HEK293T (cell line): ENCODE results near the gene KIF25.

Source experiments
- ELF4 ChIP-seq: fragments of 450-650 bp; IDR thresholded peaks from 2 replicates; pipeline ENCODE4 v1.6.1; 2017; ENCODE audit warnings: antibody characterized with exemption
- FOXK2 ChIP-seq: fragments of 450-650 bp; IDR thresholded peaks from 2 replicates; pipeline ENCODE4 v1.6.1; 2016; ENCODE audit warnings: mild to moderate bottlenecking

GRCh38 chr6:168026925-168027324 is 29.5 kb downstream of the KIF25 start:
- TF ChIP-seq FOXK2 (no peak), ELF4 (no peak)
